Stomach (tissue), 4 donors: Measurements from ENCODE around the gene GALNT17.

Source experiments
- EP300 ChIP-seq: sonication (generic); formaldehyde crosslinking; IDR thresholded peaks from one replicate; pipeline ENCODE4 v1.6.1; 2017; ENCODE audit warnings: antibody characterized with exemption
- POLR2A ChIP-seq, 4 donors: fragments of 450-650 bp; IDR thresholded peaks; one replicate each; pipeline ENCODE4 v1.6.1; 2016; ENCODE audit warnings: antibody characterized with exemption in 4 of 4, control low read depth in 2 of 4, mild to moderate bottlenecking in 1 of 4, moderate library complexity in 1 of 4
- TF ChIP-seq, protein P1 (sequence below), 7 experiments: fragments of 450-650 bp in 4 of 7; fragments of 200-600 bp in 3 of 7; sonication (generic) in 3 of 7; IDR thresholded peaks; one replicate each; pipeline ENCODE4 v1.5.1; 2016 to 2019; ENCODE audit warnings: antibody characterized with exemption in 7 of 7, control low read depth in 2 of 7, mild to moderate bottlenecking in 1 of 7

DNA sequence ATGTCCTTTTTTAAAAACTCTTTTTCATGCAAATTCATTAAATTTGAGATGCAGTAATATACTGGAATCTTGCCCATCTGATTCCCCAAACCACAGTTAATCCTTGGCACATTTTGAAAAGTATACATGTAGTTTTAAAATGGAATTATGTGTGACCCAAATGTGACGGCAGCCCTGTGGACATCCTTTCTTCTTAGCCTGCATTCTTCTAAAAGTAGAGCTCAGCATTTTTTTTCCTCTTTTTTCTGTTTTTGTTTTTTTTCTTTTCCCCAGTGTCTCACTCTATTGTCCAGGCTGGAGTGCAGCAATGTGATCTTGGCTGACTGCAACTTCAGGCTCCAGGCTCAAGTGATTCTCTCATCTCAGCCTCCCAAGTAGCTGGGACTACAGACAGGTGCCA lies 338.9 kb downstream of the GALNT17 start:
- TF ChIP-seq, protein P1, sequence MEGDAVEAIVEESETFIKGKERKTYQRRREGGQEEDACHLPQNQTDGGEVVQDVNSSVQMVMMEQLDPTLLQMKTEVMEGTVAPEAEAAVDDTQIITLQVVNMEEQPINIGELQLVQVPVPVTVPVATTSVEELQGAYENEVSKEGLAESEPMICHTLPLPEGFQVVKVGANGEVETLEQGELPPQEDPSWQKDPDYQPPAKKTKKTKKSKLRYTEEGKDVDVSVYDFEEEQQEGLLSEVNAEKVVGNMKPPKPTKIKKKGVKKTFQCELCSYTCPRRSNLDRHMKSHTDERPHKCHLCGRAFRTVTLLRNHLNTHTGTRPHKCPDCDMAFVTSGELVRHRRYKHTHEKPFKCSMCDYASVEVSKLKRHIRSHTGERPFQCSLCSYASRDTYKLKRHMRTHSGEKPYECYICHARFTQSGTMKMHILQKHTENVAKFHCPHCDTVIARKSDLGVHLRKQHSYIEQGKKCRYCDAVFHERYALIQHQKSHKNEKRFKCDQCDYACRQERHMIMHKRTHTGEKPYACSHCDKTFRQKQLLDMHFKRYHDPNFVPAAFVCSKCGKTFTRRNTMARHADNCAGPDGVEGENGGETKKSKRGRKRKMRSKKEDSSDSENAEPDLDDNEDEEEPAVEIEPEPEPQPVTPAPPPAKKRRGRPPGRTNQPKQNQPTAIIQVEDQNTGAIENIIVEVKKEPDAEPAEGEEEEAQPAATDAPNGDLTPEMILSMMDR (IDR thresholded peaks at IDR 0.05): no peak
- TF ChIP-seq POLR2A (IDR thresholded peaks at IDR 0.05): no peak
- TF ChIP-seq EP300: no peak
